Endothelial cell of umbilical vein (primary cell): ENCODE measurements around the gene MRTFA. TPM values are rescaled to one million over a fixed set of nuclear protein-coding genes. Genes with fewer than 3 reads are reported as not detected.

Experiments
- BruUV-seq: library from RNA; stranded (reverse); fragments of 400-500 nt; replicated peaks from 2 replicates; lab custom pipeline; 2021; lab: Mats Ljungman, UMichigan
- CTCF ChIA-PET: fragments of 300-600, 350-600 bp; sonication (Branson Sonifier 250); formaldehyde crosslinking; loops from one replicate; lab custom pipeline; 2021; ENCODE audit warnings: antibody characterized with exemption, inconsistent platforms; lab: Charles Lee
- POLR2A ChIA-PET: fragments of 300-600, 350-600 bp; sonication (Branson Sonifier 250); formaldehyde crosslinking; loops from one replicate; lab custom pipeline; 2021; ENCODE audit warnings: antibody characterized with exemption, inconsistent platforms; lab: Charles Lee
- DNase-seq: peaks from one replicate; pipeline ENCODE4 v3.0.0-alpha.2; 2011; ENCODE audit warnings: low read depth, low spot score
- FAIRE-seq: peaks from 2 replicates; lab custom pipeline; 2011; peaks lifted over from hg19 to GRCh38; lab: Jason Lieb, UNC
- H2AFZ ChIP-seq: 2 replicates; pipeline ENCODE4 v1.6.0; 2012; ENCODE audit warnings: low read depth, low read length, control low read depth, inconsistent platforms
- H3K27ac ChIP-seq: 2 replicates; pipeline ENCODE4 v1.5.1; 2011; ENCODE audit warnings: low read depth, mild to moderate bottlenecking, control low read depth, low read length, moderate library complexity; ENCODE audit not compliant: insufficient read depth
- H3K27me3 ChIP-seq, 2 experiments: 2 replicates each; pipeline versions ENCODE4 v1.6.0 to v1.6.1; 2011; ENCODE audit warnings: low read length in 2 of 2, mixed read lengths in 1 of 2; ENCODE audit not compliant: control insufficient read depth in 2 of 2, insufficient read depth in 2 of 2
- H3K36me3 ChIP-seq, 2 experiments: 2 replicates in 1 of 2; 3 replicates in 1 of 2; pipeline ENCODE4 v1.5.1; 2011; ENCODE audit warnings: low read length in 2 of 2, mild to moderate bottlenecking in 1 of 2, moderate library complexity in 1 of 2; ENCODE audit not compliant: control insufficient read depth in 2 of 2, insufficient read depth in 2 of 2; ENCODE audit errors: extremely low read depth in 1 of 2
- H3K4me1 ChIP-seq: 3 replicates; pipeline ENCODE4 v1.5.1; 2011; ENCODE audit warnings: mild to moderate bottlenecking, low read length; ENCODE audit not compliant: control insufficient read depth, insufficient read depth; ENCODE audit errors: extremely low read depth
- H3K4me2 ChIP-seq: 2 replicates; pipeline ENCODE4 v1.6.1; 2011; ENCODE audit warnings: low read length, control low read depth, mixed read lengths; ENCODE audit not compliant: insufficient read depth
- H3K4me3 ChIP-seq, 3 experiments: fragments of 200-600 bp in 1 of 3; sonication (generic), shearing (Covaris generic) in 1 of 3; replicated peaks in 1 of 3; 2 replicates each; pipeline ENCODE4 v1.5.1; 2011 to 2016; ENCODE audit warnings: control low read depth in 3 of 3, low read length in 3 of 3, mild to moderate bottlenecking in 2 of 3, inconsistent platforms in 1 of 3, low read depth in 1 of 3, moderate library complexity in 1 of 3; ENCODE audit not compliant: insufficient read depth in 1 of 3
- H3K79me2 ChIP-seq: 2 replicates; pipeline ENCODE4 v1.6.0; 2012; ENCODE audit warnings: low read length, inconsistent platforms; ENCODE audit not compliant: control insufficient read depth, insufficient read depth
- H3K9ac ChIP-seq: replicated peaks from 2 replicates; pipeline ENCODE3; 2011; ENCODE audit warnings: low read length, control low read depth; ENCODE audit not compliant: insufficient read depth; ENCODE audit errors: extremely low read depth
- H3K9me1 ChIP-seq: replicated peaks from 3 replicates; pipeline ENCODE4 v1.6.0; 2011; ENCODE audit warnings: mild to moderate bottlenecking, low read length; ENCODE audit not compliant: control insufficient read depth, insufficient read depth; ENCODE audit errors: extremely low read depth
- H3K9me3 ChIP-seq: replicated peaks from 2 replicates; pipeline ENCODE4 v1.5.1; 2012; ENCODE audit warnings: low read length, inconsistent platforms; ENCODE audit not compliant: control insufficient read depth, insufficient read depth
- H4K20me1 ChIP-seq: replicated peaks from 2 replicates; pipeline ENCODE3; 2011; ENCODE audit warnings: mild to moderate bottlenecking, low read length; ENCODE audit not compliant: control insufficient read depth, insufficient read depth; ENCODE audit errors: extremely low read depth
- CTCF ChIP-seq, 2 donors: IDR thresholded peaks; 1 replicate in 1 of 2; 2 replicates in 1 of 2; pipeline ENCODE4 v1.5.1; 2011; ENCODE audit warnings: low read length in 2 of 2, mild to moderate bottlenecking in 2 of 2, moderate library complexity in 2 of 2, control low read depth in 1 of 2, inconsistent platforms in 1 of 2, low read depth in 1 of 2; ENCODE audit not compliant: insufficient read depth in 1 of 2; ENCODE audit errors: extremely low read depth in 1 of 2
- EZH2 ChIP-seq: IDR thresholded peaks from 2 replicates; pipeline ENCODE4 v1.6.1; 2012; ENCODE audit warnings: borderline replicate concordance, low read depth, mild to moderate bottlenecking, moderate library complexity, low read length, inconsistent platforms; ENCODE audit not compliant: severe bottlenecking
- FOS ChIP-seq: IDR thresholded peaks from 2 replicates; pipeline ENCODE4 v1.6.1; 2011; ENCODE audit warnings: mild to moderate bottlenecking, low read length, moderate library complexity, borderline replicate concordance; ENCODE audit not compliant: insufficient read depth
- GATA2 ChIP-seq: IDR thresholded peaks from 2 replicates; pipeline ENCODE4 v1.7.0; 2011; ENCODE audit warnings: low read depth, mild to moderate bottlenecking, moderate library complexity, mixed read lengths, low read length; ENCODE audit not compliant: insufficient read length, insufficient read depth
- JUN ChIP-seq: IDR thresholded peaks from 2 replicates; pipeline ENCODE4 v1.6.1; 2011; ENCODE audit warnings: borderline replicate concordance, low read depth; ENCODE audit not compliant: insufficient read length, insufficient read depth
- MAX ChIP-seq: IDR thresholded peaks from 2 replicates; pipeline ENCODE4 v1.6.1; 2011; ENCODE audit not compliant: insufficient read depth, insufficient read length
- POLR2A ChIP-seq: IDR thresholded peaks from 2 replicates; pipeline ENCODE4 v1.6.1; 2012; ENCODE audit warnings: low read depth, mild to moderate bottlenecking, control low read depth, low read length
- POLR2AphosphoS5 ChIP-seq: IDR thresholded peaks from 2 replicates; pipeline ENCODE4 v1.6.1; 2012; ENCODE audit warnings: low read depth, mild to moderate bottlenecking, control low read depth, low read length, moderate library complexity; ENCODE audit not compliant: insufficient read depth
- dilution Hi-C: fragments of 300-500 bp; cut with MboI; formaldehyde crosslinking; loops from one replicate; pipeline ENCODE4 v1.15.0; 2019; ENCODE audit warnings: low sequenced_read_pairs; ENCODE audit not compliant: extremely low pct_ligation_motif_present
- intact Hi-C: fragments of 100-400 bp; cut with micrococcal nuclease; formaldehyde crosslinking; loops from one replicate; pipeline ENCODE4 v1.10.0; 2022
- polyA plus RNA-seq, 4 experiments: library from polyadenylated mRNA; depleted of rRNA in 3 of 4; stranded (reverse) in 3 of 4; unstranded in 1 of 4; fragments of >200 nt; gene quantifications; 2 replicates each; pipeline versions ENCODE4 v1.2.1 to v1.2.3, GENCODE V29; 2011 to 2012; ENCODE audit warnings: missing spikeins in 1 of 4
- total RNA-seq: library from RNA; stranded (reverse); gene quantifications from 2 replicates; pipeline ENCODE4 v1.2.3, GENCODE V29; 2021

The MRTFA gene
- total and polyA plus RNA-seq, 2 donors (not counting 3 experiments of a cell fraction or from before 2014, with no cell fraction given): 13.6 to 44.1 TPM

- POLR2A ChIA-PET: no interaction called here
- Histone ChIP-seq H3K79me2 (peaks cover 9% of the 10 kb centered on the region), H3K27ac (no peak overlapping the region), H3K4me1 (peaks cover 13% of the 10 kb centered on the region), H3K4me3 (no peak overlapping the region), H3K9ac (no peak overlapping the region), H3K27me3 (no peaks in the 10 kb centered on the region), H3K9me3 (no peaks in the 10 kb centered on the region), H3K36me3 (peaks cover 0 to 2% of the 10 kb centered on the region in 2 experiments), H4K20me1 (no peaks in the 10 kb centered on the region), H3K4me2 (no peak overlapping the region), H2AFZ (no peak overlapping the region), H3K9me1 (no peaks in the 10 kb centered on the region)
- FAIRE-seq (no peak), DNase-seq (no peak)
- CTCF ChIA-PET: no interaction called here
- intact Hi-C loops (no loop called here), dilution Hi-C loops (no loop called here)
- BruUV-seq: no TSS peak
- TF ChIP-seq FOS (no peak), POLR2A (no peak)
Observed at GRCh38 chr22:40482886-40483285, 153.6 kb downstream of the MRTFA start.

- no peak for DNase-seq
- Histone ChIP-seq H3K36me3 (peaks cover 0 to 2% of the 10 kb centered on the region in 2 experiments), H3K9ac (no peak overlapping the region), H3K4me2 (no peak overlapping the region), H3K9me3 (no peaks in the 10 kb centered on the region), H3K4me1 (peaks cover 13% of the 10 kb centered on the region), H3K9me1 (no peaks in the 10 kb centered on the region), H2AFZ (no peak overlapping the region), H4K20me1 (no peaks in the 10 kb centered on the region), H3K79me2 (peaks cover 11% of the 10 kb centered on the region), H3K4me3 (no peak overlapping the region), H3K27me3 (no peaks in the 10 kb centered on the region), H3K27ac (no peak overlapping the region)
- intact Hi-C loops (no loop called here), dilution Hi-C loops (no loop called here)
- CTCF ChIA-PET: interaction anchor here (0.6 kb wide), 1 partner anchor 45 kb away, joined by 3 read pairs; no protein-coding TSS in a partner anchor
- FAIRE-seq: no peak
- BruUV-seq: no TSS peak
- no peak for TF ChIP-seq POLR2AphosphoS5
- TF ChIP-seq MAX: no peak
- TF ChIP-seq POLR2A: no peak
- TF ChIP-seq JUN: no peak
- no peak for TF ChIP-seq GATA2
- TF ChIP-seq EZH2: no peak
- no peak for TF ChIP-seq FOS
- TF ChIP-seq CTCF (IDR thresholded peaks at IDR 0.05; ENCODE audit: extremely low read depth in 1 of 2, insufficient read depth in 1 of 2, low read depth in 1 of 2, low read length in 2 of 2): no peak
- POLR2A ChIA-PET: no interaction called here
Observed at GRCh38 chr22:40482391-40482790, 154.1 kb downstream of the MRTFA start.
